GM12878 (cell line): Measurements from ENCODE around the gene RASSF4. TPM values are rescaled to one million over a fixed set of nuclear protein-coding genes. Genes with fewer than 3 reads are reported as not detected.

Experiments
- BCL3 ChIP-seq: IDR thresholded peaks from 2 replicates; pipeline ENCODE4 v1.6.1; 2011; ENCODE audit warnings: borderline replicate concordance, low read depth, mild to moderate bottlenecking, moderate library complexity, low read length; ENCODE audit not compliant: insufficient read depth, poor library complexity, severe bottlenecking
- BRCA1 ChIP-seq: IDR thresholded peaks from 2 replicates; pipeline ENCODE4 v1.6.1; 2011; ENCODE audit warnings: low read depth, low read length, improper control_type of control experiment
- CHD1 ChIP-seq: IDR thresholded peaks from 2 replicates; pipeline ENCODE4 v1.6.1; 2012; ENCODE audit warnings: low read depth, low read length, improper control_type of control experiment
- E4F1 ChIP-seq: fragments of 450-650 bp; IDR thresholded peaks from 2 replicates; pipeline ENCODE4 v1.6.1; 2018; ENCODE audit warnings: borderline replicate concordance, mild to moderate bottlenecking; ENCODE audit not compliant: partially characterized antibody
- ETV6 ChIP-seq, 2 experiments: fragments of 450-650 bp in 1 of 2; IDR thresholded peaks in 1 of 2; conservative IDR thresholded peaks in 1 of 2; 2 replicates each; pipeline ENCODE4 v1.6.1; 2014; ENCODE audit warnings: antibody characterized with exemption in 1 of 2, borderline replicate concordance in 1 of 2, low read depth in 1 of 2, mild to moderate bottlenecking in 1 of 2, moderate library complexity in 1 of 2
- HDAC2 ChIP-seq: fragments of 200-600 bp; sonication (generic); IDR thresholded peaks from 2 replicates; pipeline ENCODE4 v1.6.1; 2017
- IKZF2 ChIP-seq, 2 experiments: fragments of 450-650 bp; IDR thresholded peaks; 2 replicates each; pipeline ENCODE4 v1.6.1; 2017; ENCODE audit warnings: mild to moderate bottlenecking in 2 of 2, moderate library complexity in 2 of 2
- JUNB ChIP-seq: IDR thresholded peaks from 2 replicates; pipeline ENCODE4 v1.6.1; 2016; ENCODE audit warnings: antibody characterized with exemption, mild to moderate bottlenecking
- KDM1A ChIP-seq: fragments of 200-600 bp; sonication (generic); IDR thresholded peaks from 2 replicates; pipeline ENCODE4 v1.6.1; 2016; ENCODE audit warnings: borderline replicate concordance
- NFIC ChIP-seq: IDR thresholded peaks from 2 replicates; pipeline ENCODE4 v1.6.1; 2012; ENCODE audit warnings: low read depth, mild to moderate bottlenecking, inconsistent platforms, low read length, moderate library complexity
- NFYA ChIP-seq: IDR thresholded peaks from 2 replicates; pipeline ENCODE4 v1.6.1; 2011; ENCODE audit warnings: low read depth, mild to moderate bottlenecking, low read length, improper control_type of control experiment, borderline replicate concordance
- PAX8 ChIP-seq: fragments of 450-650 bp; IDR thresholded peaks from 2 replicates; pipeline ENCODE4 v1.6.1; 2017; ENCODE audit warnings: mild to moderate bottlenecking, moderate library complexity
- SMAD5 ChIP-seq: IDR thresholded peaks from 2 replicates; pipeline ENCODE4 v1.6.1; 2016; ENCODE audit warnings: antibody characterized with exemption, low read depth
- SP1 ChIP-seq: IDR thresholded peaks from one replicate; pipeline ENCODE4 v1.6.1; 2011; ENCODE audit warnings: low read depth, low read length
- SREBF2 ChIP-seq: IDR thresholded peaks from 2 replicates; pipeline ENCODE4 v1.6.1; 2012; ENCODE audit warnings: mild to moderate bottlenecking, low read length
- TCF7 ChIP-seq: IDR thresholded peaks from 2 replicates; pipeline ENCODE4 v1.6.1; 2014; ENCODE audit warnings: antibody characterized with exemption, borderline replicate concordance
- USF1 ChIP-seq: IDR thresholded peaks from 2 replicates; pipeline ENCODE4 v1.6.1; 2011; ENCODE audit warnings: borderline replicate concordance, low read depth, mild to moderate bottlenecking, moderate library complexity, mixed read lengths, low read length; ENCODE audit not compliant: insufficient read depth; ENCODE audit errors: extremely low read length
- WRNIP1 ChIP-seq: IDR thresholded peaks from 2 replicates; pipeline ENCODE4 v1.6.1; 2011; ENCODE audit warnings: low read depth, low read length, improper control_type of control experiment, borderline replicate concordance
- YY1 ChIP-seq: IDR thresholded peaks from 2 replicates; pipeline ENCODE4 v1.6.1; 2011; ENCODE audit warnings: low read depth, mild to moderate bottlenecking, low read length
- ZBED1 ChIP-seq: IDR thresholded peaks from 2 replicates; pipeline ENCODE4 v1.6.1; 2016; ENCODE audit warnings: borderline replicate concordance
- polyA plus RNA-seq, 11 experiments: library from polyadenylated mRNA; depleted of rRNA in 4 of 11; unstranded in 6 of 11; stranded (reverse) in 5 of 11; fragments of >200 nt; fragmentation: Nextera tagmentation in 4 of 11; fragmentation: Illumina TruSeq in 1 of 11; extraction: Ambion mirVana in 4 of 11; extraction: Trizol in 1 of 11; gene quantifications; 1 replicate in 1 of 11; 2 replicates in 10 of 11; pipeline versions ENCODE4 v1.2.1 to v1.2.3, GENCODE V29; 2011 to 2016; ENCODE audit warnings: inconsistent platforms in 2 of 11, missing spikeins in 2 of 11, low read depth in 1 of 11
- total RNA-seq, 4 experiments: library from RNA; depleted of rRNA in 3 of 4; stranded (reverse); fragments of >200 nt in 3 of 4; fragmentation: Illumina TruSeq in 1 of 4; extraction: Trizol in 1 of 4; gene quantifications; 2 replicates each; pipeline versions ENCODE4 v1.2.1 to v1.2.3, GENCODE V29; 2013 to 2021
- TF ChIP-seq, protein P1 (sequence below): fragments of 450-650 bp; IDR thresholded peaks from 2 replicates; pipeline ENCODE4 v1.6.1; 2014; ENCODE audit warnings: mild to moderate bottlenecking
- TF ChIP-seq, protein P2 (sequence below): fragments of 450-650 bp; formaldehyde crosslinking; IDR thresholded peaks from 2 replicates; pipeline ENCODE4 v1.4.0; 2022; ENCODE audit warnings: mild to moderate bottlenecking, moderate library complexity

The RASSF4 gene
- total and polyA plus RNA-seq, 10 of the 15 experiments (the other 5 are each of a cell fraction or from before 2014, with no cell fraction given) = 3.7 to 71.1 (median 16.8) TPM

DNA sequence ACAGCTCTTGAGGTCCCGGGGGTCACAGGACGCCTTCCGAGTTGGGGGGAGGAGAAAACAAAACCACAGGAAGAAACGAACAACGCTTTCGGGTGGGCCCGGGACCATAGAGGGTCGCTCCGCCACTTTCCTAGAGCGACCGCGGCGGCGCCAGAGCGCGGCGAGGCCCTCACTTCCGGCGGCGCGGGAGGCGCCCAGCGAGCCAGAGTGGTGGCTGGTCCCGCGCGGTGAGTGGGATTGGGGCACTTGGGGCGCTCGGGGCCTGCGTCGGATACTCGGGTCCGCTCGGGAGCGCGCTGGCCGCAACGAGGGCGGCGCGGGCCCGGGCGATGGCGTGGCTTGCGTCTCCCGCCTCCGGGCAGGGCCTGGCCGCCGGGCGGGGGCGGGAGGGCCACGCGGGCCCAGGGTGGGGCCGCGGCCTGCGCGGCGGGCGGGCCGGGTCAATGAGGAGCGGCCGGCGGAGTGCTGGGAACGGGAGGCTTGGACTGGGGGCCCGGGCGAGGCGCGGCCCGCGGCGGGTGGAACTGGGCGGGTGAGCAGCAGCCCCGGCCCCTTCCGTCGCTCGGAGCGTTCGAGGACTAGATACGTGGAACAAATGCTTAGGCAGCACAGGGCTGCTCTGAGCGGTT is 41.3 kb downstream of the RASSF4 start, which contains the start of gene ZNF22 (continued):
- TF ChIP-seq ETV6 (conservative IDR thresholded peaks at IDR 0.05 in 1 of 2, IDR thresholded peaks at IDR 0.05 in 1 of 2; ENCODE audit: borderline replicate concordance in 1 of 2, low read depth in 1 of 2) (no peak), IKZF2 (IDR thresholded peaks at IDR 0.05) (no peak), BCL3 (no peak), E4F1 (no peak), USF1 (no peak), NFIC (peak; percentile 21; the same call in 1 of the 2 replicates), NFYA (no peak), JUNB (no peak), SMAD5 (no peak), BRCA1 (no peak), SREBF2 (no peak), TCF7 (no peak), WRNIP1 (0 out of 2 replicates have a peak, but pooled peaks have one; percentile 30), HDAC2 (no peak), YY1 (peak; percentile 33; the same call in 1 of the 2 replicates), PAX8 (no peak), KDM1A (no peak), SP1 (peak; percentile 29), CHD1 (no peak), ZBED1 (no peak)
- TF ChIP-seq, protein P1, sequence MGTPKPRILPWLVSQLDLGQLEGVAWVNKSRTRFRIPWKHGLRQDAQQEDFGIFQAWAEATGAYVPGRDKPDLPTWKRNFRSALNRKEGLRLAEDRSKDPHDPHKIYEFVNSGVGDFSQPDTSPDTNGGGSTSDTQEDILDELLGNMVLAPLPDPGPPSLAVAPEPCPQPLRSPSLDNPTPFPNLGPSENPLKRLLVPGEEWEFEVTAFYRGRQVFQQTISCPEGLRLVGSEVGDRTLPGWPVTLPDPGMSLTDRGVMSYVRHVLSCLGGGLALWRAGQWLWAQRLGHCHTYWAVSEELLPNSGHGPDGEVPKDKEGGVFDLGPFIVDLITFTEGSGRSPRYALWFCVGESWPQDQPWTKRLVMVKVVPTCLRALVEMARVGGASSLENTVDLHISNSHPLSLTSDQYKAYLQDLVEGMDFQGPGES = peak; percentile 42; the same call in 1 of the 2 replicates
- TF ChIP-seq, protein P2, sequence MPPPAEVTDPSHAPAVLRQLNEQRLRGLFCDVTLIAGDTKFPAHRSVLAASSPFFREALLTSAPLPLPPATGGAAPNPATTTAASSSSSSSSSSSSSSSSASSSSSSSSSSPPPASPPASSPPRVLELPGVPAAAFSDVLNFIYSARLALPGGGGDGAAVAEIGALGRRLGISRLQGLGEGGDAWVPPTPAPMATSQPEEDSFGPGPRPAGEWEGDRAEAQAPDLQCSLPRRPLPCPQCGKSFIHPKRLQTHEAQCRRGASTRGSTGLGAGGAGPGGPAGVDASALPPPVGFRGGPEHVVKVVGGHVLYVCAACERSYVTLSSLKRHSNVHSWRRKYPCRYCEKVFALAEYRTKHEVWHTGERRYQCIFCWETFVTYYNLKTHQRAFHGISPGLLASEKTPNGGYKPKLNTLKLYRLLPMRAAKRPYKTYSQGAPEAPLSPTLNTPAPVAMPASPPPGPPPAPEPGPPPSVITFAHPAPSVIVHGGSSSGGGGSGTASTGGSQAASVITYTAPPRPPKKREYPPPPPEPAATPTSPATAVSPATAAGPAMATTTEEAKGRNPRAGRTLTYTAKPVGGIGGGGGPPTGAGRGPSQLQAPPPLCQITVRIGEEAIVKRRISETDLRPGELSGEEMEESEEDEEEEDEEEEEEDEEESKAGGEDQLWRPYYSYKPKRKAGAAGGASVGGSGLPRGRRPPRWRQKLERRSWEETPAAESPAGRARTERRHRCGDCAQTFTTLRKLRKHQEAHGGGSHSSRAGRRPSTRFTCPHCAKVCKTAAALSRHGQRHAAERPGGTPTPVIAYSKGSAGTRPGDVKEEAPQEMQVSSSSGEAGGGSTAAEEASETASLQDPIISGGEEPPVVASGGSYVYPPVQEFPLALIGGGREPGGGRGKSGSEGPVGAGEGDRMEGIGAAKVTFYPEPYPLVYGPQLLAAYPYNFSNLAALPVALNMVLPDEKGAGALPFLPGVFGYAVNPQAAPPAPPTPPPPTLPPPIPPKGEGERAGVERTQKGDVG (CRISPR knock-in tag) = no peak
